Right renal cortex interstitium (tissue), 3 donors: Measurements from ENCODE around the gene SBK1. TPM values are rescaled to one million over a fixed set of nuclear protein-coding genes. Genes with fewer than 3 reads are reported as not detected.
"Not testable (repeated sequence)": the region's sequence is repeated elsewhere in the genome, so short reads cannot be mapped to it uniquely, and the experiment has no call there.

Experiments
- DNase-seq, 3 donors: peaks; one replicate each; pipeline ENCODE4 v3.0.0-alpha.2; 2013; ENCODE audit warnings: low read depth in 3 of 3, low spot score in 2 of 3
- polyA plus RNA-seq, 3 donors: library from polyadenylated mRNA; unstranded; fragments of 120-200 nt; gene quantifications; one replicate each; pipeline ENCODE4 v1.2.1, GENCODE V29; 2013; ENCODE audit not compliant: insufficient read length in 3 of 3

The SBK1 gene
- polyA plus RNA-seq, 3 donors, result 14.1 to 15.4 (median 14.2) TPM

GRCh38 chr16:28326881-28327610 is 34.7 kb downstream of the SBK1 start:
- no peak for DNase-seq

- DNase-seq, result not testable (repeated sequence)
Measured at GRCh38 chr16:28330232-28330631, 37.9 kb downstream of the SBK1 start.

GRCh38 chr16:28330981-28331380 is 38.7 kb downstream of the SBK1 start:
- DNase-seq, result not testable (repeated sequence)

GRCh38 chr16:28332632-28333031 is 40.3 kb downstream of the SBK1 start:
- not testable (repeated sequence) for DNase-seq

GRCh38 chr16:28335678-28336077 is 43.4 kb downstream of the SBK1 start:
- DNase-seq, result not testable (repeated sequence)

GRCh38 chr16:28336940-28337710 is 44.8 kb downstream of the SBK1 start:
- not testable (repeated sequence) for DNase-seq

GRCh38 chr16:28338230-28338629 is 45.9 kb downstream of the SBK1 start:
- DNase-seq, result not testable (repeated sequence)

GRCh38 chr16:28362600-28362999 is 70.3 kb downstream of the SBK1 start:
- DNase-seq, result not testable (repeated sequence)

GRCh38 chr16:28363408-28363807 is 71.1 kb downstream of the SBK1 start, which contains the start of gene NPIPB6:
Gene NPIPB6 (minus strand): TSS chr16:28363508. CDS start chr16:28362822, 686 bp downstream.
- DNase-seq, result not testable (repeated sequence)

GRCh38 chr16:28364268-28365173 is 72.2 kb downstream of the SBK1 start:
- not testable (repeated sequence) for DNase-seq

GRCh38 chr16:28367926-28368325 is 75.6 kb downstream of the SBK1 start:
- DNase-seq, result not testable (repeated sequence)

Other genes with a start within 250 kb of the SBK1 start
- under 1 TPM; 0.35 to 0.75 (median 0.48) TPM for gene GSG1L, start 228.8 kb upstream of the SBK1 start, polyA plus RNA-seq
- 10 to 100 TPM; 70.3 to 75.1 (median 73.7) TPM for gene XPO6, start 80.6 kb upstream of the SBK1 start, polyA plus RNA-seq
- gene NPIPB6, start 71.0 kb downstream of the SBK1 start, polyA plus RNA-seq, result under 1 TPM; 0.44 to 0.99 (median 0.96) TPM
- gene EIF3CL, start 111.3 kb downstream of the SBK1 start, polyA plus RNA-seq, result 100 to 1,000 TPM in 2 of 3 donors, 10 to 100 TPM in 1; 93.1 to 110 (median 104) TPM
- gene NPIPB7, start 179.8 kb downstream of the SBK1 start, polyA plus RNA-seq, result under 1 TPM in 2 of 3 donors, not detected in 1; 0.10 to 0.28 TPM
- 10 to 100 TPM; 24.1 to 31.4 (median 28.2) TPM for gene CLN3, start 199.5 kb downstream of the SBK1 start, polyA plus RNA-seq
- gene APOBR, start 202.1 kb downstream of the SBK1 start, polyA plus RNA-seq, result under 1 TPM; 0.57 to 0.67 (median 0.67) TPM
- not detected for gene IL27, start 214.3 kb downstream of the SBK1 start, polyA plus RNA-seq
- 1 to 10 TPM; 7.9 to 8.3 (median 8.1) TPM for gene NUPR1, start 246.4 kb downstream of the SBK1 start, polyA plus RNA-seq